Hematopoietic multipotent progenitor cell treated with erythropoietin and hydrocortisone succinate and interleukin-3 and kit ligand, for 6 days (in vitro differentiated cells): Measurements from ENCODE around the gene C11orf87.

Experiments used
- DNase-seq: peaks from one replicate; pipeline ENCODE4 v3.0.0-alpha.2; 2015

C11orf87 gene

DNA sequence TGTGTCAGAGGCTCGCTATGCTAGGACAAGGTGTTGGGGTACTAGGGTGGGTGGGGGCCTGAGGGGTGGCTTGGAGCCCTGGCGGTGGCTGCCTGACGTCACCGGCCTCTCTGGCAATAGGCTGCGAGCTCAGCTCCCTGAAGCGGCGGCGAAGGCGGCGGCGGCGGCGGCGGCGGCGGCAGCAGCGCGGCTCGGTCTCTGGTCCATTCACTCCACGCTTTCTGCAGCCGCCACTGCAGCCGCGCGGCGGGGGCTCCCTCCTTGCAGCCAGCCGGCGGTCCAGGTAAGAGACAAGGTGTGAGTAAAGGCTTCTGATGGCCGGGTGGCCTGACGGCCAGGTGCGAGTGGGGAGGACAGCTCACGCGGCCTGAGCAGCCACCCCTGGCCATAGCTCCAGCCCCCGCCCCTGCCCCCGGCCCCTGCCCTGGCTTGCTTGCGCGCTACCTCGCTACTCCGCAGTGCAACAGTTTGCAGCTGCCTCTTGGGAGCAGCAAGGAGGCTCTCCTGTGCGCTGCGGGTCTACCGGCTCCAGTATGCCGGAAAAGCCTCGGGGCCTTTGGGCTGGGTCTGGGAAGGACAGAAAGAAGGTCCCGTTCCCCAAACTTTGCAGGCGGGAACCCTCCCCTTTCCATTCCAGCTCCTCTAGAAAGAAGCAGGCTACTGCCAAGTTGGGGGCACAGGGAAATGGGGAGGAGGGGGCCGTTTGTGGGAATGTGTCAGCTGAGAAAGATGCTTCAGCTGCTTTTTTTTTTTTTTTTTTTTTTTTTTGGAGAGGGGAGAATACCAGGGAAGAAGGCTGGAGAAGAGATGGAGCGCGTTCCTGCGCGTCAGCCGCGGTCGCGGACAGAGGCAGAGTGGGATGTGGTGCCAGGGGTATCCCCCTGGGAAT lies at the start of gene C11orf87:
C11orf87 (plus strand) TSS at position 210 of the 889 bp plus-strand sequence. CDS start 1,444 bp downstream, outside the sequence.
- no peak for DNase-seq

DNA sequence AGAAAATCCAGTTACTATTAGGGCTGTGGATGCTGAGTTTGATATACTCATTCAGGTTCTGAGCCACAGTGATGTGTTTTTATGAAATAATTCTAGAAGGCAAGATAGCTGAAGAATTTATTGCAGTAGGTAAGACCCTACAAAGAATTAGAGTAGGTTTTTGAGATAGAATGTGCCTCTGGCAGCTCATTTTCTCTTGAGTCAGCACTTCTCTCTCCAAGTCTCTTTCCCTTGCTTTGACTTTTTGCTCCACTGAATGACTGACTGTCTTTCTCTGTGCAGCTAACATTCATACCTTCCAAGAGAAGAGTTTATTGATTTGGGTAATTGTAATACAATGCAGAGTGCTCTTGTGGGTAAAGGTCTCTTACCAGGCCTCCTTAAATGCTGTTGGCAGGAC lies 48.0 kb upstream of the C11orf87 start:
- no peak for DNase-seq

DNA sequence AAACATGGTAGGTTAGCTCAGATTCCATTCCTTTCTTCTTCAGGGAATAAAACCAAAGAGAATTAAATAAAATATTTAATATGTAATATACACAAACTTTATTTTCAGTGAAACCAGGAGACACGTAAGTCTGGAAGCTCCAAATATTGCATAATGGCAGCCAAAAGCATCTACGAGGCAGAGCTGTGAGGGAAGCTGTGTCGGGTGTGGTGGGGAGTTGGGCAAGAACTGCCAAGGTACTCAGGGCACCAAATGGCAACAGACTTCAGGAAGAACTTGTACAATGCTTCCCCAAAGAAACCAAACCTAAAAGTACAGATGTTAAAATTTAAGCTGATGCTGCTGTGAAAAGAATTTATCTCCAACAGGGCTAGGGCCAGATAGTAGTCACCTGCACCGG lies 47.5 kb upstream of the C11orf87 start:
- no peak for DNase-seq

DNA sequence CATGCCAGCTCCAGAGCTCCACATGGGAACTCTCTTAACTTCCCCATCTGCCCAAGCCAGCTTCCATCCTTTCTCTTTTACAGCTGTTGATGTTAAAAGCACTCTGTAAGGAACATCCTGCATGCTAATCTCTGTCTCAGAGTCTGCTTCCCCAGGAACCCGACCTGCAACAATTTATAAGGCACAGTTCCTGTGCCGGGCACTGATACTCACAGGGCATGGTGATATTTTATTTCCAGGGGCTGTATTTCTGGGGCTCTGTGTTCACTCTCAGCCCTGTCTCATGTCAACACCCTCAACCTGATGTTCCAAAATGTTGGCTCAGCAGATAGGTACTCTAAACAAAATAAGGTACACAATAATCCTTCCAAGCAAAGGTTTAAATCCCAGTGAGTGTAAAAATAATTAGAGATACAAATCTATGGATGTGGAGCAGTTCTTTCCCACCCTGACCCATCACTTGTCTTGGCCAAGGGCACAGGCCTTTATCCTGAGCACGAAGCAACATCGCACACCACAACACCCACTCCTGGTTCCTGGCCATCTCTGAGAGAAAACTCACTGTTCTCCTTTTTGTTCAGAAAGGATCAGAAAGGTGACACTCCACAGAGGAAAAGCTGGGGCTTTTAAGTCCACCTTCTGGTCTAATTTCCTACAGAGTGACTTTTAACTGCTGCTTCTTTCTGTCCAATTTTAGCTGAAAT lies 44.8 kb upstream of the C11orf87 start:
- no peak for DNase-seq

DNA sequence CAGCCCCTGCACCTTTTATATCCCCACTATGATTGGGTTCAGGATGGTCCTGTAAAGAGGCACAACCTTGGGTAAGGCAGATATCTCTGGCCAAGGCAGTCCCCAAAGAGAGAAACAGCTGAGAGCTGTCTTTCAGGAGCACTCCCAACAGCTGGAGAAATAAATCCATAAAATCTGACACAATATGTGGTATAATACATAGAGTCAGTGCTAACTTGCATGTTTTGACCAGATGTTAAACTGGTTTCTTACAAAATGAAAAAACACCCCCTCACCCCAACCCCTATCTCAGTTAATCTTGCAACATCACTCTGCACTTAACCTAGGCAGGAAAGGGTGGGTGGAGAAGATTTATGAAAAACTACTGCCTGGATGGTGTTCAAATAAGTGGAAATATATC lies 44.0 kb upstream of the C11orf87 start:
- no peak for DNase-seq

DNA sequence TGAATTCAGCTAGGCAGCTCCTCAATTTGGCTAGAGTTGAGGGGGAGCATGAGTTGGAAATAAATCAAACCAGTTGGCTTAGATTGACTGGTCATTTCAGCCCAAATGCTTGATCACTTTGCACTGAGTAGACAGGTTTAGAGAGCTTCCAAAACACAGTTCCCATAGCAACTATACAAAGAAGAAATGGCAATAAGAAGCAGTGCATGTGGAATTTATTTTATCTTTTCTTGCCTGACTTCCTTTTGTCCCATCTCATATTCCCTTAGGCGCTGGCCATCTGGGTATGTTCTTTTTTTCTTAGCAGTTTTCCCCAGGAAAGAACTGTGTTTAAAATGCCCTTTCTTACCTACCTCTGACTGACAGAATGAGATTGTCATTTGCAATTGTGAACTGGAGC lies 38.7 kb upstream of the C11orf87 start:
- DNase-seq: no peak

DNA sequence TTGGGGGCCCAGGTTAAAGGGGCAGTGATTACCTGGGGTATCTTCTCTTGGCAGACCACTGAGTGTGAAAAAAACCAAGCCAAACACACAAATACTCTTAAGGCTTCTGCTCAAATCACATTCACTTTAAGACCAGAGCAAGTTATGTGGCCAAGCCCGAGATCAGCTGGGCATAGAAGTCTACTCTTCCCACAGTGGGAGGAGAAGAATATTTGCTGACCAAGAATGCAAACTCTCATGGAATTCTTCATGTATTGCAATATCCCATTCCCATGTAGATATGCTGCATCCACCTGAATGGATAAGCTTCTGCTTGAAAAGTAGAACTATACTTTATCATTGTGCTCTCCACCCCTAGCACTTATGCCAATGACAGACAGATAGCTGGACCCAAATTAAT lies 37.1 kb upstream of the C11orf87 start:
- no peak for DNase-seq

DNA sequence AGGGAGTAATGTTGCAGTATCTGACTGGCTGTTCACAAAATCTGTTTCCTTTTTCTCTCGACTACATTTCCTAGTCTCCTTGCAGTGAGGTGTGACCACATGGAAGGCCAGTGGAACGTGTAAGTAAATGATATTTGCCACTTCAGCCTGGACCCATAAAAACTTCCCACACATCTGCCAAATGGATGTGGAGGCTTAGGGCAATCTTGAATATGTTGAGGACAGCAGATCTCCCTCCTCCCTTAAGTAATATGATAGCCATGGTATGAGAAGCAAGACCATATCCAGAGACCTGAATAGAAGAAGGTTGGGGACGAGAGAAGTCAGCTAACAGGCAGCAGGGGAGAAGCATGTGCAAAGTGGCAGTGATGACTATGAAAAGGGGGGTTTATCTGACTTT lies 33.0 kb upstream of the C11orf87 start:
- DNase-seq: no peak

DNA sequence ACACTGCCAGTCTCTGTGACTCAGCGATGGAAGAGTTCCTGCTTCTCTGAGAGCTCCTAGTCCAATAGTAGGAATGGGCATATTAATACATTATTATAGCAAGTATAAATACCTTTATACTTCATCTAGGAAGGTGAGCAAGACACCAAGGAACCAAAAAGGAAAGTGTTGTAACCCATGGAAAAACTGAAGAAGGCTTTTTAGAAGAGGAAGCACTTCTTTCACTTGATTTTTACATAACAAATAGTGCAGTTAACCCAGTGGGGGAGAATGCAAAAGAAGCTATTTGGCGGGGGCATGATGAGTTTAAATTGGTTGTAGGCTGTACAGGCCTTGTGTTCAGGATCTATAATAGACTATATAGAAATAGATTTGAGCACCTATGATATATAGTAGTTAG lies 31.2 kb upstream of the C11orf87 start:
- no peak for DNase-seq

DNA sequence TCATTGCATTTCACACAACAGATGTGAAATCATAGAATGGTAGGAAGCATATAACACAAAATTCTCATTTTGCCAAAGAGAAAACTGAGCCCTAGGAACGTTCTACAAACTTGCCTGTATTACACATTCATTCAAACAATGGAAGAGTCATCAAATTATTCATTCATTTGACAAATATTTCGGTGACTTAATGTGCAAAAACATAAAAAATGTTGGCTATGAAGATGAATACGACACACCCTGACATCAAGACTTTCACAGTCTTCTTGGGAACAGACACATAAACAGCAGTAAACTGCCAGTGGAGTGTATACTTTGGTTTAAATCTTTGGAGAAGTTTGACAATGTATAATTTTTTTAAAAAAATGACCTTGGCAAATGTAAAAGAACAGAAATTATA lies 20.4 kb upstream of the C11orf87 start:
- DNase-seq: no peak

DNA sequence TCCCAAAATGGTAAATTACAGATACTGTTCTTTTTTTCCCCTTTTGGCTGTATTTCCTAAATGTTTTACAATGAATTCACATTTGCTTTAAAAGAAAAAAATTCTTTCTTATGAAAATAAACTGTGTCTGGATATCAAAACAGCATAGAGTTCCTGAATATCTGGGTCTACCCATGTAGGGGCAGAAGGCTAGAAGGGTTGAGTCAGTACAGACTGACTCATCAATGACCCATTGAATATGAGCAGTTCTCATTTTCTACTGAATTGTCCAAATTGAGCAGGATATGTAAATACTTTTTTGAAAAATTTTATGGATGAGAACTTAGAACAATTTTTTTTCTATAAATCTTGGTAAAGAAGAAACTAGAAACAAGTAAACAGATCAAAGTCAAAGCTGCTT lies 16.3 kb upstream of the C11orf87 start:
- DNase-seq: no peak

DNA sequence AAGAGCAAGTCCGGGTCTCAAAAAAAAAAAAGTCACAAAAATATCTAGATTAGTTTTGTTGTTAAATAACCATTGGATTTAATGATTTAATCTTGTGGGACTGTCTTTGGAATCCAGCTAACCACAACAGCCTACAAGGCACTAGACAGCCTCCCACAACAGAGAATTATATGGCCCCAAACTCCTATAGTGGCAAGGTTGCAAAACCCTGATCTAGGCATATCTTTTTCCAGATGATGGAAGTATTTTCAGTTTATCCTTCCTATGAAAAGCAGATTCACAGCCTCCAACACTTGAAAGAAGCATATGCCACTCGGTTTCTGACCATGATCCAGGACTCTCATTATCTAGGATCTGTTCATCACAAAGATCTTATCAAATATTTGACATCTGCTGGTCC lies 5.4 kb upstream of the C11orf87 start:
- no peak for DNase-seq

DNA sequence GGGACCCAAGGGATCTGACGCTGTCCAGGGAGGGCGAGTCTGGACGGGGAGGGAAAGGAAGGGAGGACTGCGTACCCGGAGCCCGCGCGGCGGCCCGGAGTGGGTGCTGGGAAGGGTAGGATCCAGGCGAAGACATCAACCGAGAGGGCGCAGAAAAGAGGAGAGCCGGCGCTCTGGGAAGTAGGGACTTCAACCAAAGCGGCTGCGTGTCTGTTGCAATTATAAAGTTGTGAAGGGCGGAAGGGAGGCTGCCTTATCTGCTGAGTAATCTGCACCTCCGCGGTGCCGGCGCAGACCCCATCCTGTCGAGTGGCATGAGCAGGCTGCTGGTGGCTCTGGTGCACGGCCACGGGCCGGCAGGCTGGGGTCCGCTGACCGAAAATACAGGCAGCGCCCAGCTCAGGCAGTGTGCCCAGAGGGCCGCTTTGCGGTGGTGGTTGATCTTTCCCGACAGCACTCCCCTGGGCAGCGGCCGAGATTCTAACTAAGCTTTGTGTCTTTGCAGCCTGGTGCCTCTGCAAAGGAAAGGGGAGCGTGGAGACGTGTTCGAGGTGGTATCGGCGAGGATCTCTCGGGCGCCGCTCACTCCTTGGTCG lies 978 bp downstream of the C11orf87 start:
- peak; percentile 3 for DNase-seq

DNA sequence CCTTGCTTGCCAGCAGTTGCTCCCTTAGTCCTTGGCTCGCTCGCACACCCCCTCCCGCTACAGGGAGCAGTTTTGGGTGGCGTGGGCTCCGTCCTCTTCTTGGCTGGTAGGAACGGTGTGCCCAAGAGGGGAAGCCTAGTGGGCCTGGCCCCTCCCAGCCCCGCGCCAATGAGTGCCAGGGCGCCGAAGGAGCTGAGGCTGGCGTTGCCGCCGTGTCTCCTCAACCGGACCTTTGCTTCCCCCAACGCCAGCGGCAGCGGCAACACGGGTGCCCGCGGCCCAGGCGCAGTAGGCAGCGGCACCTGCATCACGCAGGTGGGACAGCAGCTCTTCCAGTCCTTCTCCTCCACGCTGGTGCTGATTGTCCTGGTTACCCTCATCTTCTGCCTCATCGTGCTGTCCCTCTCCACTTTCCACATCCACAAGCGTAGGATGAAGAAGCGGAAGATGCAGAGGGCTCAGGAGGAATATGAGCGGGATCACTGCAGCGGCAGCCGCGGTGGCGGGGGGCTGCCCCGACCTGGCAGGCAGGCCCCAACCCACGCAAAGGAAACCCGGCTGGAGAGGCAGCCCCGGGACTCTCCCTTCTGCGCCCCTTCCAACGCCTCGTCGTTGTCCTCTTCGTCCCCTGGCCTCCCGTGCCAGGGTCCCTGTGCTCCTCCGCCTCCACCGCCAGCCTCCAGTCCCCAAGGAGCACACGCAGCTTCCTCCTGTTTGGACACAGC lies 1.6 kb downstream of the C11orf87 start:
- DNase-seq: no peak

DNA sequence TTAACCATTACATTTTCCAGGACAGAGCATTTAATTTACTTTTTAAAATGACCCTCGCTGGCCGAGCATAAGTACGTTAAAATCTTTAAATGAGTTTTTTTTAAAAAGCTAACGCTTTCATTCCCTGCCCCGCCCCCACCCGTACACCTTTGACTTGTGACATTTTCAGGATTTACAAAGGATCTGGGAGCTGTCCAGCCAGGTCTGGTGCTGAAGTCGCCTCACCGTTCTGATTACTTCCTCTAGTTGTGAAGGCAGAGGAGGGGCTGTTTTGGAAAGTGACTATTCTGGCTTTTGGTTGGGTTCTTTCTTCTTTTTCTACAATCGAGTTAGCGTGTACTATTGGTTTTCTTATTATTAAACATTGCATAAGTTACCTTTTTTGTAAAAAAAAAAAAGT lies 2.9 kb downstream of the C11orf87 start:
- peak; percentile 10 for DNase-seq

DNA sequence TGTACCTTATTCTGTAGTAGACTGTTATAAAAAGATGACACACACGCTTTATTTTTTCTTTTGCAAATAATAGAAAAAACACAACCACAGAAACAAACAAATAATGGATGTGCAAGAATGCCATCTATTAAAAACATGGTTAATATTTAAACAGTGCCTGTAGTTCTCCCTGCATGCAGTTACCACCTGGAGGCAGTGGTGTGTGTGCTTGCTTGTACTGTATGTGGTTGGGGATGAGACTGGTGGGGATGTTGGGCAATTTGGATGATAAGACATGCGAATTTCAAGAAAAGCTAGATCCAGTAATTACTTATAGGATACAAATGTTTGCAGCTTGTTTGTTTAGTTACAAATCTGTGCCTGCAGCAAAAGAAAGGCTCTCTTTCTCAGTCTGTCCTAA lies 3.6 kb downstream of the C11orf87 start:
- no peak for DNase-seq

DNA sequence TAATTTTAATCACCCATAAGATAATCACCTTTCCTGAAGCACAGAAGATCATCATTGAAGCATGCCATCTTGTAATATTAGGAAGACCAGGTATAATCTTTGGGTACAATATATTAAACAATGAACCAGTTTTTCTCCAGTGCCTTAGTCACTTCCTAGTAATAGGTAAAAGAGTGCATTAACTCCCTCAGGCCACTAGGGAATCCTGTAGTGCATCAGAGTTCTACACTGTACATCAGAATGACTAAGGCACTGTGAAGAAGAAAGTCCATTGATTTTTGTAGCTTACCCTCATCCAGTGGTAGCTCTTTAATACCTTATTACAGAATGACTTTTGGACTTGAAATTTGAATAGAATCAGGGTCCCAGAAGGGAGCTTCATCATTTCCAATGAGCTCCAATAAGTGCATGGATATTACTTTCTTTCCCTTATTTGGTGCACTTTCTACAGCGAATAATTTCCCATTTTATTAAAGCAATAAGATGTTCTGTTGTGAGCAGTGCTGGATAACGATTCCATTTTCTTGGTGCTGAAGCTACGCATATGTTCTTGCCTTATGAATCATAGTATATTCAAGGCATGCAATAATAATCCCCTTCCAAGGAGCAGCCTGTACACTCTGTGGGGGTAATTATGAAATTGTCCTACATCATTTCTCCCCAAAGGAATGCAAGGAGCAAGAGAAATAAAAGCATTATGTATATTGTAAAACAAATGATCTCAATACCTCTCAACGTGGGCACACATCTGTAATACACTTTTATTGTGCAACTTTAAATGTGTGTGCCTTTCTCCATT lies 4.7 kb downstream of the C11orf87 start:
- peak; percentile 5 for DNase-seq

DNA sequence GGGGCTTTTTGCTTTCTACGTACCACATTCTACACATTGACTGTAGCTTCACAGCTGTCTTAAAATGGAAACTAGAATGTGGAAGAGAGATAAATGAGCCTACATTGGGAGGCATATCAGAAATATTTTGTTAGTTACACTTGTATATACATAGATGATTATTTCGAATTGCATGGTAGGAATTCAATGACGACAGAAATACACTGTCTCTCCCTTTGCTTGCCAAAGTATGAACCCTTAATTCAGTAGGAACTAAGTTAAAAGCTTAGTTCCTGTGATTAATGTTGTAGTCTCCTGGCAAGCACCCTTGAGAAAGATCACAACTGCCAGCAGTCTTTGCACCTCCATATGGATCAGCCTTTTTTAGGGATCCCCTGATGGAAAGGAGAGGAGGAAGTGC lies 10.1 kb downstream of the C11orf87 start:
- no peak for DNase-seq

DNA sequence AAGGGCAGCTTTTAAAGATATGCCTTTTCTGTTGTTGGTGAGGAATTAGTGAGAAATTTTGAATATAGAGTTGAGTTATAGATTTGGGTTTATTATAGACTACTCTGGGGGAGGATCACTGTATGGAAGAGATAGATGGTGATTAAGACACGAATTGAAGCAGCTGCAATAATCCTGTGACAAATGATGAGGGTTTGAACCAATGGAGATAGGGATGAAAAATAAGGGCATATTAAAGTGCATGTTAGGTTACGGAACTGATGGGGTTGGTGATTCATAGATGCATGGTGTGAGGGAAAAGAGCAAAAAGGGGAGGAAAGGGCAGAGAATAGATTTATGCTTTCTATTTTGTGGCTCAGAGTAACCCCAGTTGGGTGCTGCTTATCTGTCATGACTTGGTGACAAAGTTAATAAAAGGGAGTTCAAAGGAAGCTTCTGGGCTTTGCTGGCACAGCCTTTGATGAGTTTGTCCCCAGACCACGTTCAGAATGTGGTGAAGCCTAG lies 11.8 kb downstream of the C11orf87 start:
- no peak for DNase-seq

DNA sequence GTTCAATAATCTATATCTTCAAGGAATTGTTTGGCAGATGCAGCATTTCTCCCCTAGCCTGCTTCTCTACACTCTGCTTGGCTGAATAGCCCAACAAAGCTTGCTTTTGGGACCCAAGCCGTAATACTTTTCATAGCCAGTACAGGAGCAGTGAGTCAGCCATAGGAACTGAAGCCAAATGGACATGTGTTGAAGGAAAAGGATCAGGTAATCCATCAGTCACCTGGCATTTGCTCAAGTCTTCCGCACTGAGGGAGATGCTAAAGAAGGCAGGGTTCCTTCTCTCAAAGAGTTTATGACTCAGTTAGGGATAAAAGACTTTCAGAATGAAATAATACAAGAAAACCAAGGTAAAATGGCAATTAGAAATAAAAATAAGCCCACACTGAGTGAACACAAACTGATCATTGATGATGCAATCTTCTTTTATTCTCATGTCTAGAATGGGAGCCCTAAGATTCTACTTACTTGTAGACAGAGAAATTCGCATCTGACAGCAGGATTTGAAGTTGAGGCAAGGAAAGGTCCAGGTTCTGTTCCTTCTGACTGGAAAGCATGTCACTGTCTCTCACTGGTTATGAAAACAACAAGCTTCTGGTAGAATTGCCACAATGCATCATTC lies 13.2 kb downstream of the C11orf87 start:
- DNase-seq: no peak

DNA sequence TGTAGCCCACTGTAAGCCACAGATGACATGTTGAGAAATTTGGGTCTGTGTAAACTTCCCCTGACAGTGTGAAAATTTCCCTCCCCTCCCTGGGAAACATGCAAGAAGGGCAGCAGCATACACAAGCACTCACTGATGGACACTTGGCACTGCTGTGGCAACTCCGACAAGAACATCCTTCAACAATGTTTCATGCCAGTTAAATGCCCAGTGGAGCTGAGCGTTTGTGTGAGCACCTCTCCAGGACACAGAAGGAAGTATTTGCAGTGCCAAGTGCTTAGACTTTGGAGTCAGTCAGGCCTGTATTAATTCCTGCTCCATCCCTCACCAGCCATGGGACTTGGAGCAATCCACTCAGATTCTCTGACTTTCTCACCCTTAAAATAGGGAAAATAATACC lies 17.7 kb downstream of the C11orf87 start:
- no peak for DNase-seq

DNA sequence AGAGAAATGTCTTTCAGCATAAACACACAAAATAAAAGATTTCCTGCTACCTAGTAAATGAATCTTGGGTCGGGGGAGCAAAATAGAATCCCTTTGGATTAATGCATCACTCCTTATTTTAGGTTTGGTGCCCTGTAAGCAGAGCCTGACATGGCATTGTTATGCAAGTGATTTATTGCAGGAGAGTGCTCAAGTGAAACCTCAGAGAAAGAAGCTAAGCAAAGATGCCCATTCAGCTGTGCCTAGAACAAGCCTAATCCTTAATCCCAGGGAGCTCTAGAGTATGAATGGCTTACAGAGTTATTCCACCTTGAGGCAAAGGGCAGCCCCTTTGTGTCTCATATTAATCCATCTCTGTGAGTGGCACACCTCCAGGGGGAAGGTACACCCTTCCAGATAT lies 21.1 kb downstream of the C11orf87 start:
- DNase-seq: no peak
